ENCODE results near the gene TTC21B. TPM values are rescaled to one million over a fixed set of nuclear protein-coding genes. Genes with fewer than 3 reads are reported as not detected.
"Not testable (repeated sequence)": the region's sequence is repeated elsewhere in the genome, so short reads cannot be mapped to it uniquely, and the experiment has no call there.

TTC21B gene
- total RNA-seq, 1 donor = 22.4 TPM

DNA sequence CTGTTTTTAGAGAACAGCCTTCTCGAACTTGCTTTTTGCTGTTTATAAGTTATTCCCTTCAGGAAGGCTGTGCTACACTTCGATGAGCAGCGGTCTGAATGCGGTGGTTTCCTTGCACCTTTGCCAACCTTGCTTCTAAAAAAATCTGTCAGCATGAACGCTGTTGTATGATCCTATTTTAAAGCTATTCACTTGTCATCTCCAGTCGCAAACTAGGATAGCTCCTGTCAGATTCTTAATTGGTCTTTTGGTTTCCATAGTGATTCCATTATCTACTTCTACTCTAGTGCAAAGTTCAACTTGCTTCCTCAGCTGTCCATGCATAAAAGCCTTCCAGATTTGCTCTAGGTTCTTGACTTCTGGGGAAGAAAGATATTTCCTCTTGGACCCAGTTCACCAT, 83.2 kb downstream of the TTC21B start:
- TF ChIP-seq, protein P1, sequence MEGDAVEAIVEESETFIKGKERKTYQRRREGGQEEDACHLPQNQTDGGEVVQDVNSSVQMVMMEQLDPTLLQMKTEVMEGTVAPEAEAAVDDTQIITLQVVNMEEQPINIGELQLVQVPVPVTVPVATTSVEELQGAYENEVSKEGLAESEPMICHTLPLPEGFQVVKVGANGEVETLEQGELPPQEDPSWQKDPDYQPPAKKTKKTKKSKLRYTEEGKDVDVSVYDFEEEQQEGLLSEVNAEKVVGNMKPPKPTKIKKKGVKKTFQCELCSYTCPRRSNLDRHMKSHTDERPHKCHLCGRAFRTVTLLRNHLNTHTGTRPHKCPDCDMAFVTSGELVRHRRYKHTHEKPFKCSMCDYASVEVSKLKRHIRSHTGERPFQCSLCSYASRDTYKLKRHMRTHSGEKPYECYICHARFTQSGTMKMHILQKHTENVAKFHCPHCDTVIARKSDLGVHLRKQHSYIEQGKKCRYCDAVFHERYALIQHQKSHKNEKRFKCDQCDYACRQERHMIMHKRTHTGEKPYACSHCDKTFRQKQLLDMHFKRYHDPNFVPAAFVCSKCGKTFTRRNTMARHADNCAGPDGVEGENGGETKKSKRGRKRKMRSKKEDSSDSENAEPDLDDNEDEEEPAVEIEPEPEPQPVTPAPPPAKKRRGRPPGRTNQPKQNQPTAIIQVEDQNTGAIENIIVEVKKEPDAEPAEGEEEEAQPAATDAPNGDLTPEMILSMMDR (IDR thresholded peaks at IDR 0.05; ENCODE audit: insufficient read depth, low read length) = no peak
- no peak overlapping the region for H3K4me3 ChIP-seq (ENCODE audit: low read depth, low read length)
- DNase-seq (ENCODE audit: low read depth) = no peak

DNA sequence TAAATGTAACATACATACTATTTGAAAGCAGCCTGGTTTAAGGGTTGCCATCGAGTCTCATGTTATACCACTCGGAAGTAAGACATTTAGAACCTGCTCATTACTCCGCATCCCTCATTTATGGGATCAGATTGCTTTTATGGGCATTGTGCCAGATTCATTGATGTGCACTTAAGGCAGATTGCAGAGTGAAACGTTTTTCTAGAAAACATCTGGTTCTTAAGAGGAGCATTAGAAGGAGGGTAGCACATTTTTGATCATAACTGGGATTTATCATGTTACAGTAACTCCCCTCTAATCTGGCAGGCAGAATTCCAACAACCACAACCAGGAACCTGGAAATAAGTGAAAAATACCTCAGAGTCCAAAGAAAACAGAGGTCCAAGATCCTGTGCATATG, 85.4 kb downstream of the TTC21B start:
- peak; percentile 84 for DNase-seq (ENCODE audit: low read depth)

DNA sequence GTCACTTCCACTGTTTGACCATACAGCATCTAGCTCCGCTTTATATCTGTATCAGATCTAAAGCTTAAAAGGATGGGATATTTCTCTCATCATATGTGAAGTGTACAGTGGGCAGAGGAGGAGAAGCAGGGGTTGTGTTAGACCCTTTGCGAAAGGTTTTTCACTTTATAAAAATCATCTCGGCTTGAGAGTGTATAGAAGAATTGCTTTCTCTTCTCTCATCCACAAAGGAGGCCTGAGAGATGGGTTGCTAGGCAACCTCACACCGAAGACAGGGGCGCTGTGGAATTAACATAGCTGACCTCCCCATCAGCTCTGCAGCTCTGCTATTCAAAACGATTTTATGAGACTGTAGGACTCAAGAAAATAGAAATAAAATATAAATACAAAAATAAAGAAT, 89.3 kb downstream of the TTC21B start:
- no peak for DNase-seq (ENCODE audit: low read depth)
- no peak overlapping the region for H3K4me3 ChIP-seq (ENCODE audit: low read depth, low read length)
- TF ChIP-seq, protein P1 (IDR thresholded peaks at IDR 0.05; ENCODE audit: insufficient read depth, low read length) = no peak

More for the DNA sequence above, 85.4 kb downstream of the TTC21B start:
- no peak overlapping the region for H3K4me3 ChIP-seq (ENCODE audit: low read depth, low read length)
- TF ChIP-seq, protein P1 (IDR thresholded peaks at IDR 0.05; ENCODE audit: insufficient read depth, low read length) = no peak

DNA sequence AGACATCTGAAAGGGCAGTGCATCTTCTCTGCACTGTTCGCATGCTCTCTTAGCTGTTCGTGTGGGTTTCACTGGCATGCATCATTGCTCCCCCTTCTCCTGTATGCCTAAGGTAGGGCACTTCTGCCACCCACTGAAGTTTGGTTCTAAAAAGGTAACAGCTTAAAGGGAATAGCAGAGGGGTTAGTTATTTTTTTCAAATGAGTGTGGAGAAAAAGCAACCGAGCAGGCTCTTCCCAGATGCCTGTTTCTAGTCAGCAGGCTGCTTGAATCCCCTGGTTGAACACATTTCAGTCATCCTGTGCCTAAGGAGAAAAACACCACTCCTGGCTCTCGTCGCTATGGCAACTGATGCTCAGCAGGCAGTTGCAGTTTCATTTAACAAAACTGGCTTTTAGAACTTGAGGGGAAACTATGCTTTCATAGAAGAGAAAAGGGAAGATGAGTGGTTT, 89.7 kb downstream of the TTC21B start:
- TF ChIP-seq, protein P1 (IDR thresholded peaks at IDR 0.05; ENCODE audit: insufficient read depth, low read length) = no peak
- DNase-seq (ENCODE audit: low read depth) = no peak
- no peak overlapping the region for H3K4me3 ChIP-seq (ENCODE audit: low read depth, low read length)

DNA sequence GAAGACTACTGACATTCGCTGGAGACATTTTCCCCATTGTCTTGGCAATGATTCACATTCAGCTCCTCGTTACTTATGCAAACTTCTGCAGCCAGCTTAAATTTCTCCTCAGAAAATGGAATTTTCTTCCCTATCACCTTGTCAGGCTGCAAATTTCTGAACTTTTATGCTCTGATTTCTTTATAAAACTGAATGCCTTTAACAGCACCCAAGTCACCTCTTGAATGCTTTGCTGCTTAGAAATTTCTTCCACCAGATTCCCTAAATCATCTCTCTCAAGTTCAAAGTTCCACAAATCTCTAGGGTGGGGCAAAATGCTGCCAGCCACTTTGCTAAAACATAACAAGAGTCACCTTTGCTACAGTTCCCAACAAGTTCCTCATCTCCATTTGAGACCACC, 92.5 kb downstream of the TTC21B start:
- DNase-seq (ENCODE audit: low read depth); H3K4me3 ChIP-seq (ENCODE audit: low read depth, low read length): not testable (repeated sequence)

DNA sequence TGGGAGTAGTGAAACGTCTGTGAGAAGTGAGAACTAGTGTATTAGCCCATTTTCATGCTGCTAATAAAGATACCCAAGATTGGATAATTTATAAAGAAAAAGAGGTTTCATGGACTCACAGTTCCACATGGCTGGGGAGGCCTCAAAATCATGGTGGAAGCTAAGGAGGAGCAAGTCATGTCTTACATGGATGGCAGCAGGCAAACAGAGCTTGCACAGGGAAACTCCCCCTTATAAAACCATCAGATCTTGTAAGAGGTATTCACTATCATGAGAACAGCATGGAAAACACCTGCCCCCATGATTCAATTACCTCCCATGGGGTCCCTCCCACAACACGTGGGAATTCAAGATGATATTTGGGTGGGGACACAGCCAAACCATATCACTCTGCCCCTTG, 93.9 kb downstream of the TTC21B start:
- DNase-seq (ENCODE audit: low read depth); H3K4me3 ChIP-seq (ENCODE audit: low read depth, low read length): not testable (repeated sequence)

DNA sequence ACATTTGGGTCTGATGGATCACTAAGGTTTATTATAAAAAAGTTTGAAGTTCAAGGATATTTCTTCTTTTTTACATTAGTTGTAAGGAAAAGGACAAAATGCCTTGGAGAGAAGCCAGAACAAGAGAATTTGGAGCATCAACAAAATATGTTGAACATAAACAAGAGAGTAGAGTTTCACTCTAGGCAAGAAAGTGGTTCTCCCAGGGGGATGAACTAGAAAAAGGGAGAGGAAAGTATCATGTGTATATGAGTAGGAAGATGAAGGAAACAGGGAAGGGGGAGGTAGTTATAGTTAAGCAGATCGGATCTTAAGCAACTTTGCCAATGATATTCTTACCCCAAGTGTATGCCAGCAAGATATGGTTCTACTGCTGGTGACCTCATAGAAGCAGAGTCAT, 95.7 kb downstream of the TTC21B start:
- DNase-seq (ENCODE audit: low read depth) = peak; percentile 48
- no peak overlapping the region for H3K4me3 ChIP-seq (ENCODE audit: low read depth, low read length)
- TF ChIP-seq, protein P1 (IDR thresholded peaks at IDR 0.05; ENCODE audit: insufficient read depth, low read length) = no peak

DNA sequence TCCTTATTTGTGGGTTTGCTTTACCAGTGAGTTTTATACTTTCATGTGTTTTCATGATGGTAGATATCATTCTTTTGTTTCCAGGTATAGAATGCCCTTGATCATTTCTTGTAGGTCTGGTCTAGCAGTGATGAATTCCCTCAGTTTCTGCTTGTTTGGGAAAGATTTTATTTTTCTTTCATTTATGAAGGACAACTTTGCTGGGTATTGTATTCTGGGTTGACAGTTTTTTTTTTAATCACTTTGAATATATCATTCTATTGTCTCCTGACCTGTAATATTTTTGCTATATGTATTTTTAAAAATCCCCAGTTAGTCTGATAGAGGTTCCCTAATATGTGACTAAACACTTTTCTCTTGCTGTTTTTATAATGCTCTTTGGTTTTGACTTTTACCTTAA, 101.2 kb downstream of the TTC21B start:
- DNase-seq (ENCODE audit: low read depth) = no peak
- TF ChIP-seq, protein P1 (IDR thresholded peaks at IDR 0.05; ENCODE audit: insufficient read depth, low read length) = no peak

More for the DNA sequence above, 101.2 kb downstream of the TTC21B start:
- no peak overlapping the region for H3K4me3 ChIP-seq (ENCODE audit: low read depth, low read length)
